H1 (cell line): ENCODE measurements around the gene CCDC171. TPM values are rescaled to one million over a fixed set of nuclear protein-coding genes. Genes with fewer than 3 reads are reported as not detected.

Experiments used
- JUND ChIP-seq: IDR thresholded peaks from 2 replicates; pipeline ENCODE4 v1.6.1; 2011; ENCODE audit warnings: mild to moderate bottlenecking, improper control_type of control experiment, low read length
- SIX5 ChIP-seq: IDR thresholded peaks from 2 replicates; pipeline ENCODE4 v1.6.1; 2011; ENCODE audit warnings: mild to moderate bottlenecking, low read depth, low read length
- polyA plus RNA-seq, 7 experiments: library from polyadenylated mRNA; depleted of rRNA in 3 of 7; stranded (reverse) in 5 of 7; unstranded in 2 of 7; fragments of >200 nt in 5 of 7; fragments of 200-250 nt in 2 of 7; gene quantifications; 1 replicate in 5 of 7; 2 replicates in 1 of 7; 4 replicates in 1 of 7; pipeline versions ENCODE4 v1.2.1 to v1.2.3, GENCODE V29; 2011 to 2013; ENCODE audit warnings: missing spikeins in 2 of 7, mixed read lengths in 2 of 7
- total RNA-seq: library from RNA; stranded (reverse); fragmentation: NEBNext Ultra II Directional; extraction: Animal tissue kit (Norgen Biotek cat#: 25700); gene quantifications from 2 replicates; pipeline ENCODE4 v1.2.1, GENCODE V29; 2021

The CCDC171 gene
- total and polyA plus RNA-seq, 2 of the 8 experiments (the other 6 are each of a cell fraction or from before 2014, with no cell fraction given): 0.83 to 2.3 TPM

DNA sequence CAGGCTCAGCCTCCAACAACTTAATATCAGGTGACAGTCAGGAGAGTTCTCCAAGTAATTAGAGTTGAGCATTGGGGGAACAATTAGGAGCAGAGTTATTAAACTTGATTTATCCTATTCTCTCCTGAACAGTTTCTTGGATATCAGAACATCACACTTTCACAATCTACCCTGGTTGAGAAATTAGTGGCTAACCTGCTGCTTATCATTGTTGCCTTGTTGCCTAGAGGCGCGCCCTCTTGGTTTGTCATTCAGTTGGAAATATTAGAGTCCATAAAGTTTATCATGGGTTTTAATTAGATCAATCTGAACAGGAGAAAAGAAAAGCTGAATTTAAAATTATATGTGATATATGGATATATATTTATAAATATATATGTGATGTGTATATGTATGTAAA is 291.1 kb downstream of the CCDC171 start (continued):
- no peak for TF ChIP-seq SIX5
- TF ChIP-seq JUND: no peak
